ENCODE data around the gene FAM107B.

FAM107B gene

GRCh38 chr10:14483417-14483816 lies 291.3 kb downstream of the FAM107B start:
- no peak for ATAC-seq

- no peak for ATAC-seq
Measured at GRCh38 chr10:14481752-14482151, 292.9 kb downstream of the FAM107B start.

GRCh38 chr10:14481014-14481413 lies 293.7 kb downstream of the FAM107B start:
- no peak for ATAC-seq

- no peak for ATAC-seq
Measured at GRCh38 chr10:14478604-14479003, 296.1 kb downstream of the FAM107B start.

GRCh38 chr10:14478201-14478600 lies 296.5 kb downstream of the FAM107B start:
- no peak for ATAC-seq

- no peak for ATAC-seq
Measured at GRCh38 chr10:14477408-14477710, 297.3 kb downstream of the FAM107B start.

- no peak for ATAC-seq
Measured at GRCh38 chr10:14476641-14477407, 297.9 kb downstream of the FAM107B start.

GRCh38 chr10:14476006-14476405 lies 298.7 kb downstream of the FAM107B start:
- ATAC-seq = no peak

GRCh38 chr10:14474656-14475055 lies 300.0 kb downstream of the FAM107B start:
- ATAC-seq = no peak

- no peak for ATAC-seq
Measured at GRCh38 chr10:14470920-14471319, 303.8 kb downstream of the FAM107B start.

- ATAC-seq = no peak
Measured at GRCh38 chr10:14468726-14469125, 306.0 kb downstream of the FAM107B start.
